GM12878 (cell line): Measurements from ENCODE around the gene ATP13A1. TPM values are rescaled to one million over a fixed set of nuclear protein-coding genes. Genes with fewer than 3 reads are reported as not detected.

Experiments used
- ATAC-seq: fragments of 200-7000 bp; cut with Tn5 transposase; 3 replicates; pipeline ENCODE4 v1.9.1; 2020; ENCODE audit warnings: mild to moderate bottlenecking, moderate library complexity
- BruUV-seq: library from RNA; stranded (reverse); fragments of 400-500 nt; replicated peaks from 2 replicates; lab custom pipeline; 2021; lab: Mats Ljungman, UMichigan
- CTCF ChIA-PET: fragments of 300-600 bp; sonication (Branson Sonifier 250); formaldehyde crosslinking; extraction: SDS; loops from one replicate; lab custom pipeline; 2021; ENCODE audit warnings: inconsistent platforms; lab: Yijun Ruan, JAX
- POLR2A ChIA-PET: fragments of 350-600 bp; formaldehyde crosslinking; extraction: SDS; loops from one replicate; lab custom pipeline; 2021; ENCODE audit warnings: inconsistent platforms; lab: Charles Lee
- RAD21 ChIA-PET: fragments of 300-600 bp; sonication (Branson Sonifier 250); formaldehyde crosslinking; loops from one replicate; lab custom pipeline; 2023; ENCODE audit warnings: antibody characterized with exemption; ENCODE audit not compliant: unreplicated experiment; lab: Charles Lee
- SMC1A ChIA-PET: fragments of 300-600 bp; sonication (Branson Sonifier 250); formaldehyde crosslinking; loops from one replicate; lab custom pipeline; 2023; ENCODE audit not compliant: unreplicated experiment, uncharacterized antibody; lab: Charles Lee
- DNase-seq: peaks from one replicate; pipeline ENCODE4 v3.0.0-alpha.2; 2011; ENCODE audit warnings: low read depth, low spot score
- FAIRE-seq: peaks from 3 replicates; lab custom pipeline; 2011; peaks lifted over from hg19 to GRCh38; lab: Jason Lieb, UNC
- H2AFZ ChIP-seq: 2 replicates; pipeline ENCODE4 v1.6.0; 2011; ENCODE audit warnings: low read depth, low read length, control low read depth; ENCODE audit not compliant: control insufficient read depth
- H3K27ac ChIP-seq: 2 replicates; pipeline ENCODE4 v1.5.1; 2011; ENCODE audit warnings: control low read depth; ENCODE audit not compliant: control insufficient read depth, insufficient read depth
- H3K27me3 ChIP-seq, 2 experiments: replicated peaks in 1 of 2; 2 replicates each; pipeline versions ENCODE4 v1.6.0 to v1.6.1; 2011; ENCODE audit warnings: low read length in 1 of 2; ENCODE audit not compliant: control insufficient read depth in 2 of 2, insufficient read depth in 2 of 2
- H3K36me3 ChIP-seq, 2 experiments: 2 replicates each; pipeline ENCODE4 v1.5.1; 2011; ENCODE audit warnings: low read length in 1 of 2; ENCODE audit not compliant: control insufficient read depth in 2 of 2, insufficient read depth in 2 of 2
- H3K4me1 ChIP-seq: 2 replicates; pipeline ENCODE4 v1.6.1; 2011; ENCODE audit warnings: mild to moderate bottlenecking, low read length, moderate library complexity, mixed read lengths; ENCODE audit not compliant: control insufficient read depth, insufficient read depth
- H3K4me2 ChIP-seq: 2 replicates; pipeline ENCODE4 v1.6.0; 2011; ENCODE audit warnings: control low read depth; ENCODE audit not compliant: control insufficient read depth, insufficient read depth
- H3K4me3 ChIP-seq: fragments of 200-600 bp; sonication (generic); 2 replicates; pipeline ENCODE4 v1.5.1; 2016
- H3K79me2 ChIP-seq: 2 replicates; pipeline ENCODE4 v1.6.0; 2011; ENCODE audit warnings: low read length; ENCODE audit not compliant: control insufficient read depth, insufficient read depth
- H3K9ac ChIP-seq: 2 replicates; pipeline ENCODE4 v1.8.0; 2011; ENCODE audit warnings: low read length, control low read depth, mixed read lengths; ENCODE audit not compliant: control insufficient read depth, insufficient read depth
- H3K9me3 ChIP-seq: replicated peaks from 3 replicates; pipeline ENCODE4 v1.5.1; 2011; ENCODE audit warnings: mild to moderate bottlenecking, low read length; ENCODE audit not compliant: control insufficient read depth, insufficient read depth
- H4K20me1 ChIP-seq: 2 replicates; pipeline ENCODE4 v1.6.0; 2011; ENCODE audit not compliant: control insufficient read depth, insufficient read depth
- BRCA1 ChIP-seq: IDR thresholded peaks from 2 replicates; pipeline ENCODE4 v1.6.1; 2011; ENCODE audit warnings: low read depth, low read length, improper control_type of control experiment
- E2F4 ChIP-seq: IDR thresholded peaks from 2 replicates; pipeline ENCODE4 v1.6.1; 2012; ENCODE audit warnings: low read depth, low read length, improper control_type of control experiment
- MLLT1 ChIP-seq: fragments of 450-650 bp; IDR thresholded peaks from 2 replicates; pipeline ENCODE4 v1.6.1; 2016; ENCODE audit warnings: mild to moderate bottlenecking
- NFYB ChIP-seq: IDR thresholded peaks from 2 replicates; pipeline ENCODE4 v1.6.1; 2011; ENCODE audit warnings: low read depth, mild to moderate bottlenecking, low read length, improper control_type of control experiment, moderate library complexity; ENCODE audit not compliant: insufficient read depth
- RELA ChIP-seq: fragments of 450-650 bp; IDR thresholded peaks from 2 replicates; pipeline ENCODE4 v1.8.0; 2014; ENCODE audit warnings: borderline replicate concordance; ENCODE audit not compliant: partially characterized antibody
- ZNF217 ChIP-seq: fragments of 450-650 bp; IDR thresholded peaks from 2 replicates; pipeline ENCODE4 v1.6.1; 2017; ENCODE audit warnings: antibody characterized with exemption, mild to moderate bottlenecking
- WGBS: methylation state at CpG from one replicate; pipeline ENCODE4 v1.1.6; 2016; ENCODE audit warnings: low lambda C conversion rate; ENCODE audit not compliant: insufficient replicate concordance, insufficient coverage; ENCODE audit errors: missing lambda C conversion rate; 5-methylcytosine and 5-hydroxymethylcytosine counted together
- in situ Hi-C: fragments of 300-500 bp; cut with MboI; formaldehyde crosslinking; loops from 9 replicates; pipeline ENCODE4 v1.14.3; 2018; ENCODE audit warnings: mixed read lengths
- intact Hi-C: fragments of 100-400 bp; cut with micrococcal nuclease; formaldehyde crosslinking; loops from one replicate; pipeline ENCODE4 v1.14.2; 2022; ENCODE audit not compliant: unreplicated experiment
- polyA plus RNA-seq, 11 experiments: library from polyadenylated mRNA; depleted of rRNA in 4 of 11; unstranded in 6 of 11; stranded (reverse) in 5 of 11; fragments of >200 nt; fragmentation: Nextera tagmentation in 4 of 11; fragmentation: Illumina TruSeq in 1 of 11; extraction: Ambion mirVana in 4 of 11; extraction: Trizol in 1 of 11; gene quantifications; 1 replicate in 1 of 11; 2 replicates in 10 of 11; pipeline versions ENCODE4 v1.2.1 to v1.2.3, GENCODE V29; 2011 to 2016; ENCODE audit warnings: inconsistent platforms in 2 of 11, missing spikeins in 2 of 11, low read depth in 1 of 11
- total RNA-seq, 4 experiments: library from RNA; depleted of rRNA in 3 of 4; stranded (reverse); fragments of >200 nt in 3 of 4; fragmentation: Illumina TruSeq in 1 of 4; extraction: Trizol in 1 of 4; gene quantifications; 2 replicates each; pipeline versions ENCODE4 v1.2.1 to v1.2.3, GENCODE V29; 2013 to 2021

Gene ATP13A1
- total and polyA plus RNA-seq, 10 of the 15 experiments (the other 5 are each of a cell fraction or from before 2014, with no cell fraction given) = 0.37 to 91.0 (median 29.8) TPM

GRCh38 chr19:19636573-19637185 is 26.8 kb downstream of the ATP13A1 start:
- no peaks in the 10 kb centered on the region; the same call in 1 of the 2 replicates for H3K4me1 ChIP-seq
- H3K27ac ChIP-seq = no peak overlapping the region
- CTCF ChIA-PET = no interaction called here
- H3K9me3 ChIP-seq = no peaks in the 10 kb centered on the region
- 100% methylated on average over 8 of the region's 9 CpGs for WGBS
- POLR2A ChIA-PET = interaction anchor here (0.6 to 1.2 kb wide), 2 partner anchors 19 to 58 kb away, joined by 3 read pairs; no protein-coding TSS in a partner anchor
- ATAC-seq (no peak), DNase-seq (no peak), FAIRE-seq (no peak)
- H3K36me3 ChIP-seq = peaks cover 30 to 33% of the 10 kb centered on the region in 2 experiments
- in situ Hi-C loops (no loop called here), intact Hi-C loops (no loop called here)
- H3K4me3 ChIP-seq = no peak overlapping the region
- BruUV-seq = no TSS peak
- H3K79me2 ChIP-seq = peaks cover 2% of the 10 kb centered on the region
- RAD21 ChIA-PET = no interaction called here
- no peak overlapping the region for H3K9ac ChIP-seq
- H2AFZ ChIP-seq = no peak overlapping the region
- no peaks in the 10 kb centered on the region; the same call in 1 of the 2 replicates for H4K20me1 ChIP-seq
- SMC1A ChIA-PET = no interaction called here
- H3K4me2 ChIP-seq = no peak overlapping the region
- H3K27me3 ChIP-seq = no peaks in the 10 kb centered on the region
- TF ChIP-seq NFYB (no peak), MLLT1 (no peak), BRCA1 (no peak), E2F4 (no peak), ZNF217 (no peak), RELA (no peak)
